OCI-LY7 (cell line): ENCODE measurements around the gene ITGA4. TPM values are rescaled to one million over a fixed set of nuclear protein-coding genes. Genes with fewer than 3 reads are reported as not detected.

ENCODE experiments used
- BruUV-seq: library from RNA; stranded (reverse); fragments of 400-500 nt; replicated peaks from 2 replicates; lab custom pipeline; 2021; lab: Mats Ljungman, UMichigan
- CTCF ChIA-PET: fragments of 300-600 bp; sonication (Branson Sonifier 250); formaldehyde crosslinking; loops from one replicate; lab custom pipeline; 2022; ENCODE audit warnings: antibody characterized with exemption; ENCODE audit not compliant: unreplicated experiment; lab: Charles Lee
- POLR2A ChIA-PET: fragments of 300-600 bp; sonication (Branson Sonifier 250); formaldehyde crosslinking; loops from one replicate; lab custom pipeline; 2022; ENCODE audit warnings: antibody characterized with exemption; lab: Charles Lee
- DNase-seq: peaks from one replicate; pipeline ENCODE4 v3.0.0-alpha.2; 2015; ENCODE audit warnings: low spot score
- H2AFZ ChIP-seq: fragments of 200-600 bp; sonication (generic), shearing (Covaris generic); 2 replicates; pipeline ENCODE4 v1.6.1; 2014; ENCODE audit warnings: mild to moderate bottlenecking, antibody characterized with exemption, low read length, moderate library complexity
- H3K27ac ChIP-seq: fragments of 200-600 bp; sonication (generic); 2 replicates; pipeline ENCODE4 v1.5.1; 2014; ENCODE audit warnings: mixed run types, low read depth, mild to moderate bottlenecking, moderate library complexity, low read length, inconsistent platforms; ENCODE audit not compliant: poor library complexity, severe bottlenecking
- H3K36me3 ChIP-seq: fragments of 200-600 bp; sonication (generic); 2 replicates; pipeline ENCODE4 v1.6.1; 2014; ENCODE audit warnings: mild to moderate bottlenecking, antibody characterized with exemption, low read length, moderate library complexity, mixed read lengths; ENCODE audit not compliant: insufficient read depth
- H3K4me1 ChIP-seq: fragments of 200-600 bp; sonication (generic); 2 replicates; pipeline ENCODE4 v1.5.1; 2014; ENCODE audit warnings: mild to moderate bottlenecking, low read length; ENCODE audit not compliant: insufficient read depth, poor library complexity, severe bottlenecking
- H3K4me2 ChIP-seq: fragments of 200-600 bp; sonication (generic); 2 replicates; pipeline ENCODE4 v1.6.1; 2014; ENCODE audit warnings: mild to moderate bottlenecking, low read length
- H3K4me3 ChIP-seq: fragments of 200-600 bp; sonication (generic); 2 replicates; pipeline ENCODE4 v1.5.1; 2014; ENCODE audit warnings: mild to moderate bottlenecking, low read depth, low read length; ENCODE audit not compliant: poor library complexity, severe bottlenecking
- H3K79me2 ChIP-seq: fragments of 200-600 bp; sonication (generic); 2 replicates; pipeline ENCODE4 v1.6.1; 2016; ENCODE audit warnings: low read depth, mild to moderate bottlenecking, low read length, moderate library complexity, mixed read lengths; ENCODE audit not compliant: insufficient read depth
- H3K9me2 ChIP-seq: fragments of 200-600 bp; sonication (generic); 2 replicates; pipeline ENCODE4 v1.6.1; 2016; ENCODE audit warnings: mild to moderate bottlenecking, low read length, mixed read lengths; ENCODE audit not compliant: insufficient read depth
- H3K9me3 ChIP-seq: fragments of 200-600 bp; sonication (generic); 2 replicates; pipeline ENCODE4 v1.6.1; 2014; ENCODE audit warnings: mild to moderate bottlenecking, mixed run types, low read length, mixed read lengths
- H4K20me1 ChIP-seq: fragments of 200-600 bp; sonication (generic); 2 replicates; pipeline ENCODE4 v1.6.1; 2014; ENCODE audit warnings: mild to moderate bottlenecking, antibody characterized with exemption, low read length, moderate library complexity, mixed read lengths; ENCODE audit not compliant: insufficient read depth
- EZH2phosphoT487 ChIP-seq: fragments of 200-600 bp; sonication (generic); IDR thresholded peaks from 2 replicates; pipeline ENCODE4 v1.6.1; 2018; ENCODE audit warnings: low read depth, borderline replicate concordance, mild to moderate bottlenecking, mixed run types, antibody characterized with exemption, low read length, moderate library complexity, mixed read lengths
- intact Hi-C: fragments of 100-400 bp; cut with micrococcal nuclease; formaldehyde crosslinking; loops from one replicate; pipeline ENCODE4 v1.10.0; 2022; ENCODE audit not compliant: unreplicated experiment
- total RNA-seq, 2 experiments: library from RNA; depleted of rRNA in 1 of 2; stranded (reverse); fragments of >200 nt in 1 of 2; shearing (Covaris generic) in 1 of 2; gene quantifications; 2 replicates each; pipeline ENCODE4 v1.2.3, GENCODE V29; 2014 to 2022
- TF ChIP-seq, protein P1 (sequence below): fragments of 200-600 bp; sonication (generic); conservative IDR thresholded peaks from 2 replicates; pipeline ENCODE4 v1.5.1; 2014; ENCODE audit warnings: mild to moderate bottlenecking, antibody characterized with exemption, low read length, moderate library complexity, mixed read lengths

ITGA4 gene
- total RNA-seq, 2 experiments from 2014 or later, result 53.5 to 55.1 TPM

DNA sequence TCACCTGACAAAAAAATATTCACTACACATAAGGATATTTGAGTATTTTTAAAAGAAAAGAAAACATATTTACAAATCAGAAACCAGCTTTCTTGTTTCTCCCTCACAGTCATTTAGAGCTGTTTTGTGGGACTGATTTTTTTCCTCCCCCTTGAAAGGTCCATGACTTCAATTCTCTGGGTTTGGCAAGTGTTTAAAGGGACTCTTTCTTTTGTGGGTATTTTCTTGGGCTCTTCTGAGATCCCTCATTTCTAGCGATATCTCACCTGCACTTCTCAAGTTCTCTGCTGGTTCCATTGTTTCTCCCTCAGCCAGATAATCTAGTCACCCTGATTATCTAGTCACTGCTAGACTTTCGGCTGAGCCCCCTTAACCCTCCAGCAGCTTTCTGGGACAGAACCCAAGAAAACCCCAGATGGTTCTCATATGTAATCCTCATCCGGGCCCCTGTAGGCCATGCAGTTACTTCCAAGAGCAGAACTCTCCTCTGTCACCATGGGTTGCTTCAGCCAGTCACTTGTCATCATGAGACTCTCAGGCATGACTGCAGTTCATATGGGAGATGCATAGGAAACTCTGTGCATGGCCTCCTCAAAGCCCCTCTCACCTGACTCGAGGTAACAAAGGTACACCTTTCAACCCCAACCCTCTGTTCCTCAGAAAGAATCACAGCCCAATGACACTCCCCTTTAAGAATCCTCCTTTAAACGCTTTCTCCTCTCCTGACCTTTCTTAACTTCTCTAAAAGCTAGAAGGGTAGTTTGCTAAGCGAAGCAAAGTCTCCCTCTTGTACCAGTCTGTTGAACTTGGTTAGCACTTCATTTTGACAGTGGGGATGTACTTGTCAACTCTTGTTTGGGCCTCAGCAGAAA is 36.7 kb upstream of the ITGA4 start:
- POLR2A ChIA-PET, result interaction anchor here (0.7 to 1.4 kb wide), 5 partner anchors 9 to 279 kb away, joined by 3 to 5 read pairs (median 4); no protein-coding TSS in a partner anchor
- no TSS peak for BruUV-seq

DNA sequence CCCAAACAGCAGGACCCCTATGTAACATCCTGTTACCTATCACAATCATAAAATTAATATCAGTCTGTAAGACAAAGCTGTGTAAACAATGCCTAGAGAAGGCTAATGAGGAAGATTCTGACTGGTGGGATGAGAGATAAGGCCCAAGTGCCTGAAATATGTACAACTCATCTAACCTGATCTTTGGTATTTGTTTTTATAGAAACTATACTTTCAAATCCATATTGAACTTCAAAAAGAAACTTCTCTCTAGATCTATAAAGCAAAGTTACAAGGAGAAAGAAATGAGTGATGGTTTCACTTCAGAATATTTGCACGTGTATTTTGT is 36.1 kb upstream of the ITGA4 start:
- no peaks in the 10 kb centered on the region; the same call in 1 of the 2 replicates for H3K9me3 ChIP-seq
- peak overlapping the region; percentile 76 for H2AFZ ChIP-seq
- ChIA-PET CTCF (interaction anchor here (0.6 to 1.4 kb wide), 2 partner anchors 10 to 115 kb away, joined by 3 read pairs; no protein-coding TSS in a partner anchor), POLR2A (interaction anchor here (0.7 to 1.3 kb wide), 4 partner anchors 10 to 280 kb away, joined by 3 to 5 read pairs (median 4); no protein-coding TSS in a partner anchor)
- H4K20me1 ChIP-seq, result no peaks in the 10 kb centered on the region
- BruUV-seq, result no TSS peak
- H3K27ac ChIP-seq, result no peak overlapping the region
- no peak for TF ChIP-seq EZH2phosphoT487
- TF ChIP-seq, protein P1, sequence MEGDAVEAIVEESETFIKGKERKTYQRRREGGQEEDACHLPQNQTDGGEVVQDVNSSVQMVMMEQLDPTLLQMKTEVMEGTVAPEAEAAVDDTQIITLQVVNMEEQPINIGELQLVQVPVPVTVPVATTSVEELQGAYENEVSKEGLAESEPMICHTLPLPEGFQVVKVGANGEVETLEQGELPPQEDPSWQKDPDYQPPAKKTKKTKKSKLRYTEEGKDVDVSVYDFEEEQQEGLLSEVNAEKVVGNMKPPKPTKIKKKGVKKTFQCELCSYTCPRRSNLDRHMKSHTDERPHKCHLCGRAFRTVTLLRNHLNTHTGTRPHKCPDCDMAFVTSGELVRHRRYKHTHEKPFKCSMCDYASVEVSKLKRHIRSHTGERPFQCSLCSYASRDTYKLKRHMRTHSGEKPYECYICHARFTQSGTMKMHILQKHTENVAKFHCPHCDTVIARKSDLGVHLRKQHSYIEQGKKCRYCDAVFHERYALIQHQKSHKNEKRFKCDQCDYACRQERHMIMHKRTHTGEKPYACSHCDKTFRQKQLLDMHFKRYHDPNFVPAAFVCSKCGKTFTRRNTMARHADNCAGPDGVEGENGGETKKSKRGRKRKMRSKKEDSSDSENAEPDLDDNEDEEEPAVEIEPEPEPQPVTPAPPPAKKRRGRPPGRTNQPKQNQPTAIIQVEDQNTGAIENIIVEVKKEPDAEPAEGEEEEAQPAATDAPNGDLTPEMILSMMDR, result no peak
- H3K9me2 ChIP-seq, result no peaks in the 10 kb centered on the region
- DNase-seq, result no peak
- H3K36me3 ChIP-seq, result no peaks in the 10 kb centered on the region
- H3K4me1 ChIP-seq, result no peaks in the 10 kb centered on the region
- no peaks in the 10 kb centered on the region for H3K79me2 ChIP-seq
- intact Hi-C loops, result no loop called here
- no peak overlapping the region for H3K4me2 ChIP-seq
- H3K4me3 ChIP-seq, result no peak overlapping the region

More for the DNA sequence above, 36.7 kb upstream of the ITGA4 start:
- TF ChIP-seq, protein P1, result no peak
- TF ChIP-seq EZH2phosphoT487, result no peak
- Histone ChIP-seq H3K4me2 (no peak overlapping the region), H3K9me2 (no peaks in the 10 kb centered on the region), H3K27ac (no peak overlapping the region), H3K36me3 (no peaks in the 10 kb centered on the region), H2AFZ (peak overlapping the region; percentile 76), H3K4me1 (no peaks in the 10 kb centered on the region), H3K9me3 (peaks cover 6% of the 10 kb centered on the region; the same call in 1 of the 2 replicates), H3K79me2 (no peaks in the 10 kb centered on the region), H3K4me3 (no peak overlapping the region), H4K20me1 (no peaks in the 10 kb centered on the region)
- no peak for DNase-seq
- intact Hi-C loops, result no loop called here
- CTCF ChIA-PET, result interaction anchor here (0.6 to 1.4 kb wide), 2 partner anchors 11 to 115 kb away, joined by 3 read pairs; no protein-coding TSS in a partner anchor
